Measurements from ENCODE around the gene ZSCAN22. TPM values are rescaled to one million over a fixed set of nuclear protein-coding genes. Genes with fewer than 3 reads are reported as not detected.
A peak's percentile ranks its signal among the peaks of the same experiment; 100 is the strongest.

ZSCAN22 gene
- total RNA-seq, 1 donor from 2014 or later: 3.9 TPM

- H3K9me3 ChIP-seq: no peaks in the 10 kb centered on the region
- intact Hi-C loops (cut with DNase I): loop anchor here (5.0 kb wide), 1 partner anchor 84 kb away; the partner anchor contains the start of gene ZNF324
- H3K27ac ChIP-seq: no peak overlapping the region
- DNase-seq (ENCODE audit: extremely low spot score in 2 of 2): no peak
- no peaks in the 10 kb centered on the region for H3K27me3 ChIP-seq
- no peak overlapping the region for H3K4me3 ChIP-seq
- TF ChIP-seq, protein P1, sequence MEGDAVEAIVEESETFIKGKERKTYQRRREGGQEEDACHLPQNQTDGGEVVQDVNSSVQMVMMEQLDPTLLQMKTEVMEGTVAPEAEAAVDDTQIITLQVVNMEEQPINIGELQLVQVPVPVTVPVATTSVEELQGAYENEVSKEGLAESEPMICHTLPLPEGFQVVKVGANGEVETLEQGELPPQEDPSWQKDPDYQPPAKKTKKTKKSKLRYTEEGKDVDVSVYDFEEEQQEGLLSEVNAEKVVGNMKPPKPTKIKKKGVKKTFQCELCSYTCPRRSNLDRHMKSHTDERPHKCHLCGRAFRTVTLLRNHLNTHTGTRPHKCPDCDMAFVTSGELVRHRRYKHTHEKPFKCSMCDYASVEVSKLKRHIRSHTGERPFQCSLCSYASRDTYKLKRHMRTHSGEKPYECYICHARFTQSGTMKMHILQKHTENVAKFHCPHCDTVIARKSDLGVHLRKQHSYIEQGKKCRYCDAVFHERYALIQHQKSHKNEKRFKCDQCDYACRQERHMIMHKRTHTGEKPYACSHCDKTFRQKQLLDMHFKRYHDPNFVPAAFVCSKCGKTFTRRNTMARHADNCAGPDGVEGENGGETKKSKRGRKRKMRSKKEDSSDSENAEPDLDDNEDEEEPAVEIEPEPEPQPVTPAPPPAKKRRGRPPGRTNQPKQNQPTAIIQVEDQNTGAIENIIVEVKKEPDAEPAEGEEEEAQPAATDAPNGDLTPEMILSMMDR (IDR thresholded peaks at IDR 0.05): no peak
- TF ChIP-seq POLR2AphosphoS5 (IDR thresholded peaks at IDR 0.05; ENCODE audit: insufficient read depth in 1 of 2, low read depth in 1 of 2) (no peak), POLR2A (IDR thresholded peaks at IDR 0.05) (no peak)
- peaks cover 45% of the 10 kb centered on the region for H3K4me1 ChIP-seq
- H3K36me3 ChIP-seq: peaks cover 0 to under 1% of the 10 kb centered on the region in 2 donors
Measured at GRCh38 chr19:58382997-58383603, 56.3 kb downstream of the ZSCAN22 start.

- no peak for DNase-seq (ENCODE audit: extremely low spot score in 2 of 2)
- TF ChIP-seq POLR2A (IDR thresholded peaks at IDR 0.05) (no peak), POLR2AphosphoS5 (IDR thresholded peaks at IDR 0.05; ENCODE audit: insufficient read depth in 1 of 2, low read depth in 1 of 2) (no peak)
- TF ChIP-seq, protein P1 (IDR thresholded peaks at IDR 0.05): no peak
- intact Hi-C loops (cut with DNase I): no loop called here
- H3K36me3 ChIP-seq: peaks cover 0 to 16% of the 10 kb centered on the region in 2 donors
- H3K9me3 ChIP-seq: no peaks in the 10 kb centered on the region
- peaks cover 45% of the 10 kb centered on the region for H3K4me1 ChIP-seq
- H3K27ac ChIP-seq: peak overlapping the region; percentile 89
- peak overlapping the region; percentile 76 to 91 for H3K4me3 ChIP-seq
- H3K27me3 ChIP-seq: no peaks in the 10 kb centered on the region
Measured at GRCh38 chr19:58385313-58385890, 58.6 kb downstream of the ZSCAN22 start.

DNA sequence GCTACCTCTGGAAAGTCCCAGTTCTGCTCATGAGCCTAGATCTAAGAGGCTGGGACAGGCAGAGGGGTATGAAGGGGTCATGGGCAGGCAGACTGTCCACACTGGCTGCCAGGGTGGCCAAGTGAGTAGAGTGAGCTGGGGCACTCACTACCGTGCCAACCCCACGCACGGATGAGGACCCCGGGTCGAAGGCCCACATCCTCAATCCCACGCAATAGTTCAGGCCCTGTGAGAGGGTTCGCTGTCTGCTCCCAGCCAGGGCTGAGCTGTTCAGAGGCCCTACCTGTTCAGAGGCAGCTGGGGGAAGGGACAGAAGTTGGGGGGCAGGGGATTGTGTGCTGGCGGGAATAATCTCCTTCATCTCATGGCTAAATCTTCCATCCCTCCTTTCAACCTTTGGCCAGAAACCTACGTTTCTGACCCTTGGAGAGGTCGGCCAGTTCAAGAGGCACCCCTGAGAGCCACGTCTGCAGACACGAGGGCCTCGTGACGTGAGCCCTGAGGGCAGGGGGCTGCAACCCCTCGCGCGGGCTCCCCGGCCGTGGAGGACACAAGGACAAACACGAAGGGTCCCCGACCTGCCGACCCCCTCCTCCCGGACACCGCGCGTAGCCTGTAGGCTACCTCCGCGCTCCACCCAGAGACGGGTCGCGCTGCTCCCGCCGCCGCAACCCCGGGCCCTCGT, 59.2 kb downstream of the ZSCAN22 start:
- Histone ChIP-seq H3K4me1 (peaks cover 51% of the 10 kb centered on the region), H3K27ac (peak overlapping the region; percentile 89), H3K27me3 (no peaks in the 10 kb centered on the region), H3K4me3 (peak overlapping the region; percentile 76 to 91), H3K36me3 (peaks cover 0 to 23% of the 10 kb centered on the region in 2 donors), H3K9me3 (no peaks in the 10 kb centered on the region)
- TF ChIP-seq POLR2A (IDR thresholded peaks at IDR 0.05): no peak
- no peak for TF ChIP-seq POLR2AphosphoS5 (IDR thresholded peaks at IDR 0.05; ENCODE audit: insufficient read depth in 1 of 2, low read depth in 1 of 2)
- TF ChIP-seq, protein P1 (IDR thresholded peaks at IDR 0.05): no peak
- intact Hi-C loops (cut with DNase I): no loop called here
- no peak for DNase-seq (ENCODE audit: extremely low spot score in 2 of 2)

- Histone ChIP-seq H3K27me3 (no peaks in the 10 kb centered on the region), H3K36me3 (peaks cover 0 to 28% of the 10 kb centered on the region in 2 donors), H3K9me3 (no peaks in the 10 kb centered on the region), H3K4me1 (peaks cover 48% of the 10 kb centered on the region), H3K27ac (peak within 1 kb of the TSS; percentile 89), H3K4me3 (peak within 1 kb of the TSS; percentile 76 to 91)
- intact Hi-C loops (cut with DNase I): no loop called here
- TF ChIP-seq POLR2A (IDR thresholded peaks at IDR 0.05): peak in 1 of 2 donors; percentile 28
- TF ChIP-seq, protein P1 (IDR thresholded peaks at IDR 0.05): no peak
- peak; percentile 93 to 99 for TF ChIP-seq POLR2AphosphoS5 (IDR thresholded peaks at IDR 0.05; ENCODE audit: insufficient read depth in 1 of 2, low read depth in 1 of 2)
- DNase-seq (ENCODE audit: extremely low spot score in 2 of 2): peak in 1 of 2 donors; percentile 97
Measured at GRCh38 chr19:58386576-58387337, 60.0 kb downstream of the ZSCAN22 start, which contains the start of gene RPS5. RPS5 (plus strand) TSS chr19:58387269; CDS start chr19:58388138, 869 bp downstream.

Measured in vagina (tissue), 2 donors.